IPS-NIHi11 (cell line): ENCODE results near the gene AWAT2.
"Not testable (repeated sequence)": the region's sequence is repeated elsewhere in the genome, so short reads cannot be mapped to it uniquely, and the experiment has no call there.

Source experiments
- DNase-seq: peaks from one replicate; pipeline ENCODE4 v3.0.0; 2012; ENCODE audit warnings: mixed read lengths, low spot score

The AWAT2 gene

DNA sequence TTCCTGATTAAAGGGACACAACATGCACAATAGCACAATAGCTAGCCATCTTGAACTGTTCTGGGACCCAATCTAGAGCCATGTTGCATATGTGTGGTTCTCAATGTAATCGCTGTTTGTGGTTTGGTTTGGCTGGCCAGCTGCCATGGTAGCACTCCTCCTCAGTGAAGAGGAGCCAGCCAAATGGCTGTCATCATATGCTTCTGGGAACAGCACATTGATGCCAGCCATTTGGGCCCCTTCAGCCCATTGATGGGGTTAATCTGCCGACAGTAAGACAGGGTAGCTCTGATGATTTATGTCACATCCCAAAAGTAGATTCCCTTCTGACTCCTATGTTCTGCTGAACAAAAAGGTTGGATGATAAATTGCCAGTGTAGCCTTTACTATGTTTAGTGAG, 48.5 kb downstream of the AWAT2 start:
- DNase-seq: no peak

DNA sequence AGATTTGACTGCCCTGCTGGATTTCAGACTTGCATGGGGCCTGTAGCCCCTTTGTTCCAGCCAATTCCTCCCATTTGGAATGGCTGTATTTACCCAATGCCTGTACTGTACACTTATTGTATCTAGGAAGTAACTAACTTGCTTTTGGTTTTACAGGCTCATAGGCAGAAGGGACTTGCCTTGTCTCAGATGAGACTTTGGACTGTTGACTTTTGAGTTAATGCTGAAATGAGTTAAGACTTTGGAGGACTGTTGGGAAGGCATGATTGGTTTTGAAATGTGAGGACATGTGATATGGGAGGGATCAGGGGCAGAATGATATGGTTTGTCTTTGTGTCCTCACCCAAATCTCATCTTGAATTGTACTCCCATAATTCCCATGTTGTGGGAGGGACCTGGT, 51.4 kb downstream of the AWAT2 start:
- DNase-seq: not testable (repeated sequence)

DNA sequence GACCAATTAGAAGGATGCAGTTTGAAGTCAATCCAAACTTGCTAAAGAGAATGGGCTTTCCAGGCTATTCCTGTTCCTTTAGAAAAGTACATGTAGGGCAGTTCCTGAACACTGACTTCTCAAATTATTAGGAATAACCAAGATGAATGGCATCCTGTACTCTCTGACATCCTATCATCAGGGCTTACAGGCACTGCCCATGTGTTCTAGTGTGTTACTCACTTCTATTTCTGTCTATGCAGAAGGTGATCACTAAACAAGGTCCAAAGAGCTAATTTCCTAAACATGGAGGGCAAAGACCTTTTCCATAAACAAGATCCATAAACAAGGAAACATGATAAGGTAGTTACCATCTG, 53.6 kb downstream of the AWAT2 start:
- no peak for DNase-seq

DNA sequence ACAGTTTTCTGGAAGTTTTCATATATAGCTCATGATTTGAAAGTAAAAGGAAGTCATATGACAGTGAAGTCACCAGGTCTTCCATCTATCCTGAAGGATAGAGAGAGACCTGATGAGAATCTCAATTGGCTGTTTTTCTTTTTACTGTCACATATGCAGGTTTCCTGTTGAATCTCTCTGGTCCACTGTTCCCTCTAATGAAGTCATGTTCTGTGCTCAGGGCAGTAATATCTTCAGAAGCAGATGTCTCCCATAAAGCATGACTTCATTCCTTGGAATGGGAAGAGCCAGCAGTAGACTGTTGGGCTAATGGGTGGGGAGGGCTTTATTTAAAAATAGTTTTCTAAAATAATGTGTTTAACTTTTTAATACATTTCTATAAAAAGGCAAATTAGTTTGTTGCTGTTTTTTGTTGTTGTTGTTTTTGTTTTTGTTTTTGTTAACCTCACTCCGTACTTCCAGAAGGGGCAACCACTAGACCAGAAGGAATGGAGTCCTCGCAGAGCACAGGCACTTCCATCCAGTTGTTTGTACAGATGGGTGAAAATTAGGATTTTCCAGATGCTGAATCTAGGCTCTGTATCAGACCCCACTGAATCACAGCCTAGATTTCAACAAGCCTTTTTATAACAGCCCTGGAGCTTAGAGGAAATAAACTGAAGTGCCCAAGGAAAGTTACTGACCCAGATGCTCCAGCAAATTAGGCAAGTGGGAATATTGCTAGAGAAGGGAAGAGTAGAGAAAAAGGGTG, 54.2 kb downstream of the AWAT2 start:
- DNase-seq: no peak

DNA sequence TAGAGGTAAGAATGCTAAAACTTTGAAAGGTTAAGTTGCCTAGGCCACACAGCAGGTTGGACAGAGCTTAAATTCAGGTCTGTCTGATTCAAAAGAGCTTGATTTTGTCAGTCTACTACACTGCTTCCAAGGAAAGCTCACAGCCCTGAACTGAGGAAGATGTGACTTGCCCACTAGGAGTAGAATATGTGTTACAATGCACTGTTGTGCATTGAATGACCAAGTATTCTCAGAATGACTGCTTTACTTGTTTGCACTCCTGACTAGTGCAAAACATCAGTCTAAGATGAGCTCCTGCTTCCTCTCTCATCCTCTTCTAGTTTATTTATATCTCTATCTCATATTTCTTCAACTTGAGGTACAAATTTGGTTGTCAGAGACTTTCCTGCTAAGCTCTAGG, 56.2 kb downstream of the AWAT2 start:
- no peak for DNase-seq

DNA sequence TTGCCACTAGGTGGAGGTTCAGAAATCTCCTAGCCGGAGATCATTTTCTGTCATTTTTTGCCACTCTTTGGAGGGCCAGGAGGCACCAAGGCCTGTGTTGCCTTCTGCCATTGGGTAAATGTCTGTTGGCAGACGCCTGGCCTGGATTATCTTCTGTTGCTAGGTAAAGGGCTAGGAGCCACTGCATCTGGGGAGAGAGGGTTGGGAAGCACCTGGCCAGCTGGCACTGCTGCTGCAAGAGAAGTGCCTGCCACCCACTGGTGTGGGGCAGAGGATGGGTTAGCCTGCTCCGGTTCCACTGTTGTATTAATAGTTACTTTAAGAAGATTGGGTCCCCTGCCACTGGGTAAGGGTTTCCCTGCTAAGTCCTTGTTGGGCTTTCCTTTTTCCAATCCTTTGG, 58.1 kb downstream of the AWAT2 start:
- DNase-seq: no peak
